ENCODE results near the gene BRD4. TPM values are rescaled to one million over a fixed set of nuclear protein-coding genes. Genes with fewer than 3 reads are reported as not detected.

BRD4 gene
- total and polyA plus RNA-seq, 2 donors (not counting 3 experiments of a cell fraction or from before 2014, with no cell fraction given), result 14.9 to 125 TPM

DNA sequence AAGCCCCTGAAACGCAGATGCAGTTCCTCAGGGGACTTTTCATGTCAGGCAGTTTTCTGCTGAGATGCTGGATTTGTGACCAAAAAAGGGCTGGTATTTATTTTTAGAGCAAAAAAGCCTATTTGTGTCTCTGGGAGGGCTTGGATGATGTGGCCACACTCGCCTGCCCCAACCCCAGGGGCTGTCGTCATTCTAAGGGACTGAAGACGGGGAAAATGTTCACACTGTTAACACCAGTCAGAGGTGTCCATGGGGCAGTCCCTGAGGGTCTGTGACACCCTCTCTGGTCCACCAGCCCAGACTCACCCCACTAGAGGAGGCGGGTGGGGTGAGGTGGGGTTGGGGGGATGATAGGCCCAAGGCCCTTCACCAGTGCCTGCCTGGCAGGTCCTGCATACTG is 84.2 kb downstream of the BRD4 start:
- TF ChIP-seq POLR2A (IDR thresholded peaks at IDR 0.05; ENCODE audit: low read depth, low read length) (no peak), POLR2AphosphoS5 (IDR thresholded peaks at IDR 0.05; ENCODE audit: insufficient read depth, low read depth, low read length) (no peak), GATA2 (IDR thresholded peaks at IDR 0.05; ENCODE audit: insufficient read depth, insufficient read length, low read depth, low read length) (no peak), EZH2 (IDR thresholded peaks at IDR 0.05; ENCODE audit: borderline replicate concordance, low read depth, low read length, severe bottlenecking) (no peak), MYC (IDR thresholded peaks at IDR 0.05; ENCODE audit: low read depth, low read length) (no peak), JUN (IDR thresholded peaks at IDR 0.05; ENCODE audit: borderline replicate concordance, insufficient read depth, insufficient read length, low read depth) (no peak), FOS (IDR thresholded peaks at IDR 0.05; ENCODE audit: borderline replicate concordance, insufficient read depth, low read length) (no peak)
- TF ChIP-seq, protein P1, sequence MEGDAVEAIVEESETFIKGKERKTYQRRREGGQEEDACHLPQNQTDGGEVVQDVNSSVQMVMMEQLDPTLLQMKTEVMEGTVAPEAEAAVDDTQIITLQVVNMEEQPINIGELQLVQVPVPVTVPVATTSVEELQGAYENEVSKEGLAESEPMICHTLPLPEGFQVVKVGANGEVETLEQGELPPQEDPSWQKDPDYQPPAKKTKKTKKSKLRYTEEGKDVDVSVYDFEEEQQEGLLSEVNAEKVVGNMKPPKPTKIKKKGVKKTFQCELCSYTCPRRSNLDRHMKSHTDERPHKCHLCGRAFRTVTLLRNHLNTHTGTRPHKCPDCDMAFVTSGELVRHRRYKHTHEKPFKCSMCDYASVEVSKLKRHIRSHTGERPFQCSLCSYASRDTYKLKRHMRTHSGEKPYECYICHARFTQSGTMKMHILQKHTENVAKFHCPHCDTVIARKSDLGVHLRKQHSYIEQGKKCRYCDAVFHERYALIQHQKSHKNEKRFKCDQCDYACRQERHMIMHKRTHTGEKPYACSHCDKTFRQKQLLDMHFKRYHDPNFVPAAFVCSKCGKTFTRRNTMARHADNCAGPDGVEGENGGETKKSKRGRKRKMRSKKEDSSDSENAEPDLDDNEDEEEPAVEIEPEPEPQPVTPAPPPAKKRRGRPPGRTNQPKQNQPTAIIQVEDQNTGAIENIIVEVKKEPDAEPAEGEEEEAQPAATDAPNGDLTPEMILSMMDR (IDR thresholded peaks at IDR 0.05; ENCODE audit: extremely low read depth in 1 of 2, insufficient read depth in 1 of 2, low read depth in 1 of 2, low read length in 2 of 2), result no peak
- TF ChIP-seq, protein P2, sequence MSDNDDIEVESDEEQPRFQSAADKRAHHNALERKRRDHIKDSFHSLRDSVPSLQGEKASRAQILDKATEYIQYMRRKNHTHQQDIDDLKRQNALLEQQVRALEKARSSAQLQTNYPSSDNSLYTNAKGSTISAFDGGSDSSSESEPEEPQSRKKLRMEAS (IDR thresholded peaks at IDR 0.05; ENCODE audit: insufficient read depth, insufficient read length), result no peak
- BruUV-seq (replicated peaks), result no TSS peak
- Histone ChIP-seq H4K20me1 (replicated peaks; ENCODE audit: control insufficient read depth, extremely low read depth, insufficient read depth, low read length) (no peaks in the 10 kb centered on the region), H3K4me1 (ENCODE audit: control insufficient read depth, extremely low read depth, insufficient read depth, low read length) (peaks cover 42% of the 10 kb centered on the region), H3K79me2 (ENCODE audit: control insufficient read depth, insufficient read depth, low read length) (peaks cover 27% of the 10 kb centered on the region), H3K27me3 (ENCODE audit: control insufficient read depth in 2 of 2, insufficient read depth in 2 of 2, low read length in 2 of 2) (no peaks in the 10 kb centered on the region), H3K9ac (replicated peaks; ENCODE audit: extremely low read depth, insufficient read depth, low read length) (no peak overlapping the region), H3K9me1 (replicated peaks; ENCODE audit: control insufficient read depth, extremely low read depth, insufficient read depth, low read length) (no peaks in the 10 kb centered on the region), H3K27ac (ENCODE audit: insufficient read depth, low read depth, low read length) (no peak overlapping the region), H3K9me3 (replicated peaks; ENCODE audit: control insufficient read depth, insufficient read depth, low read length) (no peaks in the 10 kb centered on the region), H2AFZ (ENCODE audit: low read depth, low read length) (no peak overlapping the region), H3K36me3 (ENCODE audit: control insufficient read depth in 2 of 2, extremely low read depth in 1 of 2, insufficient read depth in 2 of 2, low read length in 2 of 2) (peaks cover 19 to 43% of the 10 kb centered on the region in 2 experiments), H3K4me2 (ENCODE audit: insufficient read depth, low read length) (no peak overlapping the region), H3K4me3 (replicated peaks in 1 of 3; ENCODE audit: insufficient read depth in 1 of 3, low read depth in 1 of 3, low read length in 3 of 3) (no peak overlapping the region)
- FAIRE-seq (no peak), DNase-seq (ENCODE audit: low read depth, low spot score) (no peak)
- dilution Hi-C loops (cut with MboI; ENCODE audit: extremely low pct_ligation_motif_present, low sequenced_read_pairs) (no loop called here), intact Hi-C loops (cut with micrococcal nuclease) (no loop called here)
- ChIA-PET CTCF (no interaction called here), POLR2A (no interaction called here)
